Testis (tissue), 3 donors: Measurements from ENCODE around the gene TADA2A. TPM values are rescaled to one million over a fixed set of nuclear protein-coding genes. Genes with fewer than 3 reads are reported as not detected.

ENCODE experiments used
- DNase-seq: peaks from one replicate; pipeline ENCODE4 v3.0.0-alpha.2; 2019
- H3K27ac ChIP-seq, 2 donors: fragments of 200-600 bp; sonication (generic); one replicate each; pipeline ENCODE4 v1.5.1; 2019
- H3K27me3 ChIP-seq: fragments of 200-600 bp; sonication (generic); one replicate; pipeline ENCODE4 v1.5.1; 2019
- H3K36me3 ChIP-seq: fragments of 200-600 bp; sonication (generic); one replicate; pipeline ENCODE4 v1.5.1; 2017; ENCODE audit warnings: low read depth; ENCODE audit errors: missing control alignments
- H3K4me1 ChIP-seq: fragments of 200-600 bp; sonication (generic); one replicate; pipeline ENCODE4 v1.5.1; 2019
- H3K4me3 ChIP-seq, 2 donors: fragments of 200-600 bp; sonication (generic); one replicate each; pipeline ENCODE4 v1.5.1; 2017 to 2019
- H3K9me3 ChIP-seq: fragments of 200-600 bp; sonication (generic); one replicate; pipeline ENCODE4 v1.5.1; 2017
- POLR2A ChIP-seq: fragments of 450-650 bp; IDR thresholded peaks from one replicate; pipeline ENCODE4 v1.6.1; 2017; ENCODE audit warnings: antibody characterized with exemption, mild to moderate bottlenecking, moderate library complexity
- WGBS, 2 donors: methylation state at CpG; one replicate each; pipeline ENCODE4 v1.1.5; 2018; 5-methylcytosine and 5-hydroxymethylcytosine counted together
- intact Hi-C: fragments of 100-400 bp; cut with DNase I; formaldehyde crosslinking; loops from one replicate; pipeline ENCODE4 v1.15.1; 2023; ENCODE audit warnings: low total_unique reads
- polyA plus RNA-seq: library from polyadenylated mRNA; stranded (reverse); fragments of 350-450 nt; fragmentation: Illumina TruSeq; extraction: RNeasy Lipid Tissue Mini Kit (QIAGEN cat#74804); gene quantifications from one replicate; pipeline ENCODE4 v1.2.3, GENCODE V29; 2014; ENCODE audit warnings: low read depth, low replicate concordance; ENCODE audit not compliant: insufficient read depth
- total RNA-seq, 2 donors: library from RNA; depleted of rRNA; stranded (reverse); fragments of >200 nt; gene quantifications; one replicate each; pipeline ENCODE4 v1.2.3, GENCODE V29; 2016
- TF ChIP-seq, protein P1 (sequence below), 3 experiments: fragments of 450-650 bp in 2 of 3; fragments of 200-600 bp in 1 of 3; sonication (generic) in 1 of 3; IDR thresholded peaks; one replicate each; pipeline ENCODE4 v1.5.1; 2016 to 2019; ENCODE audit warnings: antibody characterized with exemption in 3 of 3, mild to moderate bottlenecking in 2 of 3, moderate library complexity in 1 of 3

TADA2A gene
- total and polyA plus RNA-seq, 3 donors from 2014 or later = 33.5 to 62.8 (median 44.0) TPM

DNA sequence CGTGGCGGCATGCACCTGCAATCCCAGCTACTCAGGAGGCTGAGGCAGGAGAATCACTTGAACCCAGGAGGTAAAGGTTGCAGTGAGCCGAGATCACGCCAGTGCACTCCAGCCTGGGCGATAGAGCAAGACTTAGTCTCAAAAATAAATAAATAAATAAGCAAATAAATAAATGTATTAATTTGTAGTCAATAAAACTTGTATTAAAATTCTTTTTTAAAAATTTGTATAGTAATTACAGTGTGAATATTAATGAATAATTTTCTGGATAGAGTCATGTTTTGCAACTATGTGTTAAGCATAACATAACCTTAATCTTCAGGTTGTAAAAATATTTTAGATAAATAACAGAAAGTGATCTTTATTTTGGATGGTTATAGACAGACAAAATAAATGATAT is 55.8 kb downstream of the TADA2A start:
- no peaks in the 10 kb centered on the region for H3K27me3 ChIP-seq
- no peak for DNase-seq
- no peaks in the 10 kb centered on the region for H3K36me3 ChIP-seq
- no peaks in the 10 kb centered on the region for H3K4me1 ChIP-seq
- intact Hi-C loops = no loop called here
- no peak overlapping the region for H3K27ac ChIP-seq
- no peak overlapping the region for H3K4me3 ChIP-seq
- 92 to 94% methylated on average over 5 of the region's 5 CpGs for WGBS, 2 donors
- H3K9me3 ChIP-seq = no peaks in the 10 kb centered on the region
- TF ChIP-seq, protein P1, sequence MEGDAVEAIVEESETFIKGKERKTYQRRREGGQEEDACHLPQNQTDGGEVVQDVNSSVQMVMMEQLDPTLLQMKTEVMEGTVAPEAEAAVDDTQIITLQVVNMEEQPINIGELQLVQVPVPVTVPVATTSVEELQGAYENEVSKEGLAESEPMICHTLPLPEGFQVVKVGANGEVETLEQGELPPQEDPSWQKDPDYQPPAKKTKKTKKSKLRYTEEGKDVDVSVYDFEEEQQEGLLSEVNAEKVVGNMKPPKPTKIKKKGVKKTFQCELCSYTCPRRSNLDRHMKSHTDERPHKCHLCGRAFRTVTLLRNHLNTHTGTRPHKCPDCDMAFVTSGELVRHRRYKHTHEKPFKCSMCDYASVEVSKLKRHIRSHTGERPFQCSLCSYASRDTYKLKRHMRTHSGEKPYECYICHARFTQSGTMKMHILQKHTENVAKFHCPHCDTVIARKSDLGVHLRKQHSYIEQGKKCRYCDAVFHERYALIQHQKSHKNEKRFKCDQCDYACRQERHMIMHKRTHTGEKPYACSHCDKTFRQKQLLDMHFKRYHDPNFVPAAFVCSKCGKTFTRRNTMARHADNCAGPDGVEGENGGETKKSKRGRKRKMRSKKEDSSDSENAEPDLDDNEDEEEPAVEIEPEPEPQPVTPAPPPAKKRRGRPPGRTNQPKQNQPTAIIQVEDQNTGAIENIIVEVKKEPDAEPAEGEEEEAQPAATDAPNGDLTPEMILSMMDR (IDR thresholded peaks at IDR 0.05) = no peak
- TF ChIP-seq POLR2A = no peak

GRCh38 chr17:37463039-37463438 is 56.4 kb downstream of the TADA2A start:
- TF ChIP-seq, protein P1 (IDR thresholded peaks at IDR 0.05) = no peak
- TF ChIP-seq POLR2A = no peak
- Histone ChIP-seq H3K27me3 (no peaks in the 10 kb centered on the region), H3K9me3 (no peaks in the 10 kb centered on the region), H3K27ac (no peak overlapping the region), H3K4me3 (no peak overlapping the region), H3K4me1 (no peaks in the 10 kb centered on the region), H3K36me3 (no peaks in the 10 kb centered on the region)
- 66 to 82% methylated on average over 3 of the region's 3 CpGs for WGBS, 2 donors
- DNase-seq = no peak
- intact Hi-C loops = no loop called here

- TF ChIP-seq, protein P1 (IDR thresholded peaks at IDR 0.05) = no peak
- no peak for TF ChIP-seq POLR2A
- no peaks in the 10 kb centered on the region for H3K9me3 ChIP-seq
- intact Hi-C loops = no loop called here
- WGBS, 2 donors = 96 to 98% methylated on average over 7 of the region's 7 CpGs
- DNase-seq = no peak
- H3K36me3 ChIP-seq = no peaks in the 10 kb centered on the region
- no peak overlapping the region for H3K4me3 ChIP-seq
- H3K4me1 ChIP-seq = no peaks in the 10 kb centered on the region
- no peak overlapping the region for H3K27ac ChIP-seq
- no peaks in the 10 kb centered on the region for H3K27me3 ChIP-seq
Observed at GRCh38 chr17:37465069-37465616, 58.5 kb downstream of the TADA2A start.

DNA sequence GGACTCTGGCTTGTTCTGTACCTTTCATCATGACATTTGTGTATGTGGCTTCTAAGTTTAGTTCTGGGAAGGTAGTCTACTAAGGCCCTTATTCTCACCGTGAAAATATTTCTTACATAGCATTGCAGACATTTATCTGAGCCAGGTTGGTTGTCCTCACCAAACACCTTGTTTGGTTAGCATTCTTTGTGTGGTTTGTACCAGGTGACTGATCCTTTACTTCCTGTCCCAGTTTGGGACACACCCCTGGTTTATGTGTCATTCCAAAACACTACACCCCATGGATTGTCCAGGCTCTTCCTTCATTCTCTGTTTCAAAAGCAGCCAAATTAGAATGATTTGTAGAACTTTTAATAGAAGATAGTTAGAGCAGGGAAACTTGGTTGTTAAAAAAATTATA is 59.8 kb downstream of the TADA2A start:
- Histone ChIP-seq H3K4me3 (no peak overlapping the region), H3K27me3 (no peaks in the 10 kb centered on the region), H3K36me3 (no peaks in the 10 kb centered on the region), H3K27ac (no peak overlapping the region), H3K4me1 (no peaks in the 10 kb centered on the region), H3K9me3 (no peaks in the 10 kb centered on the region)
- intact Hi-C loops = no loop called here
- 100% methylated on average over 1 of the region's 1 CpG for WGBS, 2 donors
- TF ChIP-seq POLR2A = no peak
- TF ChIP-seq, protein P1 (IDR thresholded peaks at IDR 0.05) = no peak
- no peak for DNase-seq

- no peaks in the 10 kb centered on the region for H3K36me3 ChIP-seq
Observed at GRCh38 chr17:37470181-37470580, 63.5 kb downstream of the TADA2A start.

More at GRCh38 chr17:37470181-37470580, 63.5 kb downstream of the TADA2A start:
- Histone ChIP-seq H3K4me3 (no peak overlapping the region), H3K27me3 (no peaks in the 10 kb centered on the region), H3K4me1 (no peaks in the 10 kb centered on the region), H3K27ac (no peak overlapping the region), H3K9me3 (no peaks in the 10 kb centered on the region)
- WGBS, 2 donors = 89 to 91% methylated on average over 7 of the region's 7 CpGs
- no peak for TF ChIP-seq POLR2A
- TF ChIP-seq, protein P1 (IDR thresholded peaks at IDR 0.05) = no peak
- intact Hi-C loops = no loop called here
- DNase-seq = no peak
